Measurements from ENCODE around the gene NRXN3. TPM values are rescaled to one million over a fixed set of nuclear protein-coding genes. Genes with fewer than 3 reads are reported as not detected.

The NRXN3 gene
- total RNA-seq, 3 donors from 2014 or later, result 2.1 to 27.3 (median 2.6) TPM

GRCh38 chr14:79056879-79057278, 886.7 kb downstream of the NRXN3 start:
- Histone ChIP-seq H3K36me3 (ENCODE audit: low read depth) (no peaks in the 10 kb centered on the region), H3K4me1 (ENCODE audit: low read depth) (no peaks in the 10 kb centered on the region), H3K4me3 (no peak overlapping the region), H3K9me3 (no peaks in the 10 kb centered on the region)
- TF ChIP-seq CTCF (IDR thresholded peaks at IDR 0.05), result no peak
- intact Hi-C loops (cut with DNase I, micrococcal nuclease), result no loop called here
- DNase-seq (no peak), ATAC-seq (no peak)

GRCh38 chr14:79057333-79057732, 887.2 kb downstream of the NRXN3 start:
- intact Hi-C loops (cut with DNase I, micrococcal nuclease), result no loop called here
- no peak for TF ChIP-seq CTCF (IDR thresholded peaks at IDR 0.05)
- Histone ChIP-seq H3K36me3 (ENCODE audit: low read depth) (no peaks in the 10 kb centered on the region), H3K9me3 (no peaks in the 10 kb centered on the region), H3K4me1 (ENCODE audit: low read depth) (no peaks in the 10 kb centered on the region), H3K4me3 (no peak overlapping the region)
- ATAC-seq (no peak), DNase-seq (no peak)

- H3K4me1 ChIP-seq (ENCODE audit: low read depth), result no peaks in the 10 kb centered on the region
- no peak for ATAC-seq
- H3K9me3 ChIP-seq, result no peaks in the 10 kb centered on the region
- intact Hi-C loops (cut with DNase I, micrococcal nuclease), result no loop called here
- no peak overlapping the region for H3K4me3 ChIP-seq
- H3K36me3 ChIP-seq (ENCODE audit: low read depth), result no peaks in the 10 kb centered on the region
- no peak for TF ChIP-seq CTCF (IDR thresholded peaks at IDR 0.05)
- no peak for DNase-seq
Observed at GRCh38 chr14:79062226-79062625, 892.1 kb downstream of the NRXN3 start.

- no peak for TF ChIP-seq CTCF (IDR thresholded peaks at IDR 0.05)
- no peaks in the 10 kb centered on the region for H3K36me3 ChIP-seq (ENCODE audit: low read depth)
- H3K9me3 ChIP-seq, result no peaks in the 10 kb centered on the region
- ATAC-seq (no peak), DNase-seq (no peak)
- no peak overlapping the region for H3K4me3 ChIP-seq
- no peaks in the 10 kb centered on the region for H3K4me1 ChIP-seq (ENCODE audit: low read depth)
- intact Hi-C loops (cut with DNase I, micrococcal nuclease), result no loop called here
Observed at GRCh38 chr14:79064214-79064613, 894.0 kb downstream of the NRXN3 start.

GRCh38 chr14:79074510-79074909, 904.3 kb downstream of the NRXN3 start:
- H3K4me3 ChIP-seq, result no peak overlapping the region
- no peak for TF ChIP-seq CTCF (IDR thresholded peaks at IDR 0.05)
- DNase-seq, result no peak
- H3K36me3 ChIP-seq (ENCODE audit: low read depth), result no peaks in the 10 kb centered on the region
- H3K9me3 ChIP-seq, result no peaks in the 10 kb centered on the region
- intact Hi-C loops (cut with DNase I, micrococcal nuclease), result no loop called here
- ATAC-seq, result no peak
- no peaks in the 10 kb centered on the region for H3K4me1 ChIP-seq (ENCODE audit: low read depth)

- H3K36me3 ChIP-seq (ENCODE audit: low read depth), result no peaks in the 10 kb centered on the region
- no peaks in the 10 kb centered on the region for H3K4me1 ChIP-seq (ENCODE audit: low read depth)
- H3K4me3 ChIP-seq, result no peak overlapping the region
- ATAC-seq (no peak), DNase-seq (no peak)
- no peak for TF ChIP-seq CTCF (IDR thresholded peaks at IDR 0.05)
- H3K9me3 ChIP-seq, result no peaks in the 10 kb centered on the region
- intact Hi-C loops (cut with DNase I, micrococcal nuclease), result no loop called here
Observed at GRCh38 chr14:79076428-79076827, 906.3 kb downstream of the NRXN3 start.
